Endothelial cell (in vitro differentiated cells): ENCODE results near the gene NEURL1B. TPM values are rescaled to one million over a fixed set of nuclear protein-coding genes. Genes with fewer than 3 reads are reported as not detected.

Experiments used
- DNase-seq: peaks from one replicate; pipeline ENCODE4 v3.0.0; 2021; ENCODE audit warnings: low spot score
- H3K27ac Mint-ChIP-seq: one replicate; pipeline ENCODE4 v1.8.0; 2021; ENCODE audit warnings: mixed read lengths, inconsistent platforms; ENCODE audit not compliant: unreplicated experiment
- H3K27me3 Mint-ChIP-seq: one replicate; pipeline ENCODE4 v1.8.0; 2021; ENCODE audit warnings: mild to moderate bottlenecking, moderate library complexity, mixed read lengths, inconsistent platforms; ENCODE audit not compliant: unreplicated experiment
- H3K36me3 Mint-ChIP-seq: one replicate; pipeline ENCODE4 v1.8.0; 2021; ENCODE audit warnings: mild to moderate bottlenecking, low read depth, mixed read lengths, inconsistent platforms; ENCODE audit not compliant: unreplicated experiment
- H3K4me1 Mint-ChIP-seq: one replicate; pipeline ENCODE4 v1.8.0; 2021; ENCODE audit warnings: mild to moderate bottlenecking, mixed read lengths, inconsistent platforms; ENCODE audit not compliant: unreplicated experiment
- H3K4me3 Mint-ChIP-seq: one replicate; pipeline ENCODE4 v1.8.0; 2021; ENCODE audit warnings: mild to moderate bottlenecking, mixed read lengths, inconsistent platforms; ENCODE audit not compliant: unreplicated experiment
- H3K9me3 Mint-ChIP-seq: one replicate; pipeline ENCODE4 v1.8.0; 2021; ENCODE audit warnings: mixed read lengths, inconsistent platforms; ENCODE audit not compliant: unreplicated experiment
- CTCF ChIP-seq: fragments of 200-600 bp; sonication (generic); IDR thresholded peaks from one replicate; pipeline ENCODE4 v1.5.0; 2021; ENCODE audit warnings: antibody characterized with exemption; ENCODE audit not compliant: unreplicated experiment
- total RNA-seq: library from RNA; stranded (reverse); fragmentation: NEBNext Ultra II Directional; extraction: Animal tissue kit (Norgen Biotek cat#: 25700); gene quantifications from one replicate; pipeline ENCODE4 v1.2.1, GENCODE V29; 2021; ENCODE audit not compliant: unreplicated experiment

The NEURL1B gene
- total RNA-seq, 1 donor from 2014 or later, result 0.13 TPM

GRCh38 chr5:172602783-172603231 lies 38.3 kb upstream of the NEURL1B start:
- no peak for DNase-seq
- Mint-ChIP-seq H3K27ac (no peak overlapping the region), H3K9me3 (no peaks in the 10 kb centered on the region), H3K27me3 (peaks cover 12% of the 10 kb centered on the region), H3K4me1 (peaks cover 5% of the 10 kb centered on the region), H3K4me3 (no peak overlapping the region), H3K36me3 (no peaks in the 10 kb centered on the region)
- TF ChIP-seq CTCF, result no peak

GRCh38 chr5:172603251-172603806 lies 37.7 kb upstream of the NEURL1B start:
- H3K9me3 Mint-ChIP-seq, result no peaks in the 10 kb centered on the region
- peak overlapping the region; percentile 4 for H3K4me3 Mint-ChIP-seq
- peaks cover 12% of the 10 kb centered on the region for H3K27me3 Mint-ChIP-seq
- no peak for TF ChIP-seq CTCF
- no peak for DNase-seq
- no peaks in the 10 kb centered on the region for H3K36me3 Mint-ChIP-seq
- no peak overlapping the region for H3K27ac Mint-ChIP-seq
- H3K4me1 Mint-ChIP-seq, result no peaks in the 10 kb centered on the region

GRCh38 chr5:172605466-172605865 lies 35.6 kb upstream of the NEURL1B start:
- no peaks in the 10 kb centered on the region for H3K4me1 Mint-ChIP-seq
- TF ChIP-seq CTCF, result no peak
- no peaks in the 10 kb centered on the region for H3K9me3 Mint-ChIP-seq
- H3K4me3 Mint-ChIP-seq, result no peak overlapping the region
- H3K36me3 Mint-ChIP-seq, result no peaks in the 10 kb centered on the region
- peaks cover 8% of the 10 kb centered on the region for H3K27me3 Mint-ChIP-seq
- no peak for DNase-seq
- no peak overlapping the region for H3K27ac Mint-ChIP-seq

GRCh38 chr5:172606156-172606785 lies 34.8 kb upstream of the NEURL1B start:
- Mint-ChIP-seq H3K36me3 (no peaks in the 10 kb centered on the region), H3K4me3 (no peak overlapping the region), H3K9me3 (no peaks in the 10 kb centered on the region), H3K4me1 (no peaks in the 10 kb centered on the region), H3K27ac (no peak overlapping the region), H3K27me3 (peaks cover 10% of the 10 kb centered on the region)
- no peak for TF ChIP-seq CTCF
- DNase-seq, result no peak

GRCh38 chr5:172607213-172607793 lies 33.8 kb upstream of the NEURL1B start:
- Mint-ChIP-seq H3K9me3 (no peaks in the 10 kb centered on the region), H3K27me3 (peaks cover 8% of the 10 kb centered on the region), H3K27ac (no peak overlapping the region), H3K36me3 (no peaks in the 10 kb centered on the region), H3K4me1 (no peaks in the 10 kb centered on the region), H3K4me3 (no peak overlapping the region)
- no peak for DNase-seq
- TF ChIP-seq CTCF, result no peak
